ENCODE results near the gene FNIP2. TPM values are rescaled to one million over a fixed set of nuclear protein-coding genes. Genes with fewer than 3 reads are reported as not detected.
"Not testable (repeated sequence)": the region's sequence is repeated elsewhere in the genome, so short reads cannot be mapped to it uniquely, and the experiment has no call there.

Gene FNIP2
- total RNA-seq, 4 donors from 2014 or later: 48.9 to 75.8 (median 63.2) TPM

DNA sequence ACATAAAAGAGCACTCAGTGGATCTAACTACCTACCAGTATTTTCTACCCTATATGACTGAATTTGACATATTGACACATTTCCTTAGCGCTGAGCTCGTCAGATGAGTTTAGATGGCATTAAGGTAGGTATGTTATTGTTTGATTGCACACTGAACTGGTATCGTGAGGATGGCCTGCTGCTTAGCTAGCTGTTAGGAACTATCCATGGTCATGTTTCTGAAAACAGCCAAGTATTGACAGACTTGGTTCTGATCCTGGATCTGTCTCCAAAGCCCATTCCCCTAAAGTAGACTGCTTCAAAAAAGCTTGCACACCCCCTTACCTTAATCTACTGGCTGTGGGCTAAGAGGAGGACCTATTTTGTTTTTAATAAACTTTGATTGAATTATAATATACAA, 32.9 kb downstream of the FNIP2 start:
- H3K27me3 ChIP-seq: no peaks in the 10 kb centered on the region
- H3K4me1 ChIP-seq: peaks cover 0 to 31% of the 10 kb centered on the region in 2 donors
- no peak overlapping the region for H3K27ac ChIP-seq
- 94% methylated on average over 3 of the region's 3 CpGs for WGBS, 2 donors
- intact Hi-C loops (cut with DNase I): no loop called here
- H3K4me3 ChIP-seq (replicated peaks in 1 of 3): no peak overlapping the region
- no peak for DNase-seq
- H3K36me3 ChIP-seq: no peaks in the 10 kb centered on the region
- H3K9me3 ChIP-seq: no peaks in the 10 kb centered on the region
- TF ChIP-seq POLR2A (IDR thresholded peaks at IDR 0.05): no peak
- TF ChIP-seq, protein P1, sequence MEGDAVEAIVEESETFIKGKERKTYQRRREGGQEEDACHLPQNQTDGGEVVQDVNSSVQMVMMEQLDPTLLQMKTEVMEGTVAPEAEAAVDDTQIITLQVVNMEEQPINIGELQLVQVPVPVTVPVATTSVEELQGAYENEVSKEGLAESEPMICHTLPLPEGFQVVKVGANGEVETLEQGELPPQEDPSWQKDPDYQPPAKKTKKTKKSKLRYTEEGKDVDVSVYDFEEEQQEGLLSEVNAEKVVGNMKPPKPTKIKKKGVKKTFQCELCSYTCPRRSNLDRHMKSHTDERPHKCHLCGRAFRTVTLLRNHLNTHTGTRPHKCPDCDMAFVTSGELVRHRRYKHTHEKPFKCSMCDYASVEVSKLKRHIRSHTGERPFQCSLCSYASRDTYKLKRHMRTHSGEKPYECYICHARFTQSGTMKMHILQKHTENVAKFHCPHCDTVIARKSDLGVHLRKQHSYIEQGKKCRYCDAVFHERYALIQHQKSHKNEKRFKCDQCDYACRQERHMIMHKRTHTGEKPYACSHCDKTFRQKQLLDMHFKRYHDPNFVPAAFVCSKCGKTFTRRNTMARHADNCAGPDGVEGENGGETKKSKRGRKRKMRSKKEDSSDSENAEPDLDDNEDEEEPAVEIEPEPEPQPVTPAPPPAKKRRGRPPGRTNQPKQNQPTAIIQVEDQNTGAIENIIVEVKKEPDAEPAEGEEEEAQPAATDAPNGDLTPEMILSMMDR (IDR thresholded peaks at IDR 0.05): no peak

GRCh38 chr4:158802914-158803313, 34.1 kb downstream of the FNIP2 start:
- H3K36me3 ChIP-seq: no peaks in the 10 kb centered on the region
- no peak overlapping the region for H3K4me3 ChIP-seq (replicated peaks in 1 of 3)
- intact Hi-C loops (cut with DNase I): no loop called here
- TF ChIP-seq, protein P1 (IDR thresholded peaks at IDR 0.05): no peak
- no peak for TF ChIP-seq POLR2A (IDR thresholded peaks at IDR 0.05)
- H3K27ac ChIP-seq: no peak overlapping the region
- peaks cover 0 to 31% of the 10 kb centered on the region in 2 donors for H3K4me1 ChIP-seq
- whole genome bisulfite sequencing, 2 donors: 98 to 100% methylated on average over 1 of the region's 1 CpG
- H3K9me3 ChIP-seq: no peaks in the 10 kb centered on the region
- DNase-seq: no peak
- H3K27me3 ChIP-seq: no peaks in the 10 kb centered on the region

GRCh38 chr4:158805635-158806471, 37.0 kb downstream of the FNIP2 start:
- no peak overlapping the region for H3K27ac ChIP-seq
- no peak overlapping the region for H3K4me3 ChIP-seq (replicated peaks in 1 of 3)

DNA sequence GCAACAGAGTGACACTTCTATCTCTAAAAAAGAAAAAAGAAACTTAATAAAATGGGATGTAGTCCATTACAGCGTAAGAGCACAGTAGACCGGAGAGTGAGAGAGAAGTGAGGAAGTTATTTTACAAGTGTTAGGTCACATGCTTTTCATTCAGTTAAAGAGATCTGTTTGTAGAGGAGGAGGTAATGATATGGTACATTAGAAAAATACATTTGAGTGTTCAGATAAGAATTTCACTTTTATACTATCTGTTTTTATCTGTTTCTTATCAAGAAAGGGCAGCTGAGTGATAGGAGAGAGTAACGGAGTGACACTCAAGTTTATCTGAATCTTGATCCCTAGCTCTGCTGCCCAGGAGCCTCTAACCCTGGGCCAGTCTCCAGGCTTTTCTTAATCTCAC, 38.9 kb downstream of the FNIP2 start:
- 81 to 82% methylated on average over 3 of the region's 3 CpGs for WGBS, 2 donors
- TF ChIP-seq, protein P1 (IDR thresholded peaks at IDR 0.05): no peak
- TF ChIP-seq POLR2A (IDR thresholded peaks at IDR 0.05): no peak
- H3K4me1 ChIP-seq: peaks cover 24 to 46% of the 10 kb centered on the region in 2 donors

More at GRCh38 chr4:158805635-158806471, 37.0 kb downstream of the FNIP2 start:
- intact Hi-C loops (cut with DNase I): no loop called here
- no peaks in the 10 kb centered on the region for H3K36me3 ChIP-seq
- peaks cover 16 to 38% of the 10 kb centered on the region in 2 donors for H3K4me1 ChIP-seq
- no peaks in the 10 kb centered on the region for H3K9me3 ChIP-seq
- peak in 1 of 2 donors; percentile 37 for DNase-seq
- TF ChIP-seq, protein P1 (IDR thresholded peaks at IDR 0.05): no peak
- TF ChIP-seq POLR2A (IDR thresholded peaks at IDR 0.05): no peak
- no peaks in the 10 kb centered on the region for H3K27me3 ChIP-seq
- 90 to 93% methylated on average over 10 of the region's 10 CpGs for WGBS, 2 donors

DNA sequence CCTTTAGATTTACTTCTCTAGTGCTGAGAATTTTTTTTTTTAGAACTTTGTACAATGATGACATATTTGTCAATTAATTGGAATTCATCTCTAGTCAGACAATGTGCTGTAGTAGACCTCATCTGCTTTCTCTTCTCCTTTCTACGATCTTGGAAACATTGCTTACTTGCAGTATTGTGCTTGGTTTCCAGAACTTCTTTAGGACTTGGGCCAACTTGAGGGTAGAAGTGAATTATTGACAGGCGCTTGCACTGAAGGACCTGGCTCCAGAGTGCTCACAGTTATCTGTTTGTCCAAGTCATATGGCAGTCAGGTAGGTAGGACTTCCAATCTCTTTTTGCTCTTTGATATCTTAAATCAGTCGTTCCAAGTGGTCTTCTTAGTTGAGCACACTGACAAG, 39.6 kb downstream of the FNIP2 start:
- H3K9me3 ChIP-seq: no peaks in the 10 kb centered on the region
- intact Hi-C loops (cut with DNase I): no loop called here
- H3K27me3 ChIP-seq: no peaks in the 10 kb centered on the region
- 89 to 92% methylated on average over 3 of the region's 3 CpGs for WGBS, 2 donors
- no peak for DNase-seq
- H3K36me3 ChIP-seq: no peaks in the 10 kb centered on the region
- no peak overlapping the region for H3K27ac ChIP-seq
- H3K4me1 ChIP-seq: peaks cover 24 to 46% of the 10 kb centered on the region in 2 donors
- TF ChIP-seq, protein P1 (IDR thresholded peaks at IDR 0.05): no peak
- TF ChIP-seq POLR2A (IDR thresholded peaks at IDR 0.05): no peak
- no peak overlapping the region for H3K4me3 ChIP-seq (replicated peaks in 1 of 3)

More for the DNA sequence above, 38.9 kb downstream of the FNIP2 start:
- no peak for DNase-seq
- Histone ChIP-seq H3K27ac (no peak overlapping the region), H3K4me3 (replicated peaks in 1 of 3) (no peak overlapping the region), H3K9me3 (no peaks in the 10 kb centered on the region), H3K36me3 (no peaks in the 10 kb centered on the region), H3K27me3 (no peaks in the 10 kb centered on the region)
- intact Hi-C loops (cut with DNase I): no loop called here

- 93% methylated on average over 4 of the region's 4 CpGs for WGBS, 2 donors
- intact Hi-C loops (cut with DNase I): not testable (repeated sequence)
Measured at GRCh38 chr4:158809208-158809607, 40.4 kb downstream of the FNIP2 start.

More at GRCh38 chr4:158809208-158809607, 40.4 kb downstream of the FNIP2 start:
- H3K9me3 ChIP-seq; H3K4me3 ChIP-seq (replicated peaks in 1 of 3); DNase-seq; H3K27me3 ChIP-seq; H3K36me3 ChIP-seq: not testable (repeated sequence)
- peak overlapping the region; percentile 71 to 93 (median 83) for H3K27ac ChIP-seq
- H3K4me1 ChIP-seq: peaks cover 24 to 49% of the 10 kb centered on the region in 2 donors
